Kidney epithelial cell (primary cell): ENCODE measurements around the gene RIPK3. TPM values are rescaled to one million over a fixed set of nuclear protein-coding genes. Genes with fewer than 3 reads are reported as not detected.

Experiments
- DNase-seq: peaks from one replicate; pipeline ENCODE4 v3.0.0-alpha.2; 2010; ENCODE audit warnings: low read depth
- H3K27me3 ChIP-seq: 2 replicates; pipeline ENCODE4 v1.6.0; 2011; ENCODE audit warnings: low read length; ENCODE audit not compliant: control insufficient read depth, insufficient read depth
- H3K36me3 ChIP-seq: 2 replicates; pipeline ENCODE4 v1.5.1; 2011; ENCODE audit warnings: low read length; ENCODE audit not compliant: control insufficient read depth, insufficient read depth
- H3K4me3 ChIP-seq: 2 replicates; pipeline ENCODE4 v1.5.1; 2011; ENCODE audit warnings: low read depth, mild to moderate bottlenecking, control low read depth, low read length
- total RNA-seq: library from RNA; depleted of rRNA; stranded (reverse); fragments of >200 nt; gene quantifications from 2 replicates; pipeline ENCODE4 v1.2.3, GENCODE V29; 2015
- TF ChIP-seq, protein P1 (sequence below): IDR thresholded peaks from 2 replicates; pipeline ENCODE4 v1.5.1; 2011; ENCODE audit warnings: mild to moderate bottlenecking, moderate library complexity, low read length, control low read depth, inconsistent platforms; ENCODE audit not compliant: insufficient read depth, poor library complexity, severe bottlenecking

The RIPK3 gene
- total RNA-seq, 1 donor from 2014 or later = 2.3 TPM

DNA sequence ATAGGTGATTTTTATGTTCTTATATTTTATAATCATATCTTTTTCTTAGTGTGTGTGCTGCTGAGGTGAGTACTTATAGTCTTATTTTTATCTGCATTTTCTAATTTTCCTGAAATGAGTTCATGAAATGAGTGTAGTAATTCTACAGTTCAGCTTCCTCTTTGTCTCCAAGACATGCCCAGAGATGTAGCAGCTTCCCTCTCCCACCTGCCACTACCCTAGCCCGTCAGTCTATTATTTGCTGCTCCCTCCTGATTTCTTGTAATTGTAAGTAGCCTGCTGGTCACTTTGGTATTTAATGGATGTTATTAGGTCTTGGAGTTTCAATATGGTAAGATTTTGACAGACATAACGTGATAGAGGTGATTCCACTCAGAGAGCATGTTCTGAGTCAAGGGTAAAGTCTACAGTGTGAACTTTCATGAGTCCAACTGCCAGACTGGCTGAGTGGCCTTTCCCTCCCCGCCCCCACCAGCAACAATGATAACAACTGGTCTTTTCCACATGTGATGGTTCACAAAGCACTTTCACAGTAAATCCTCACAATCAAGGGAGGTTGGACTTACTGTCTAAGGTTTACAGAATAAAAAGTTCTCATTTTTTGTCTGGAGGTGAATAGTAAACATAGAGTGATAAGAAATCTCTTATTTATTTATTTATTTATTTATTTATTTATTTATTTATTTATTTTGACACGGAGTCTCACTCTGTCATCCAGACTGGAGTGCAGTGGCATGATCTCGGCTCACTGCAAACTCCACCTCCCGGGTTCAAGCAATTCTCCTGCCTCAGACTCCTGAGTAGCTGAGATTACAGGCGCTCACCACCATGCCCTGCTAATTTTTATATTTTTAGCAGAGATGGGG lies 4.2 kb upstream of the RIPK3 start:
- TF ChIP-seq, protein P1, sequence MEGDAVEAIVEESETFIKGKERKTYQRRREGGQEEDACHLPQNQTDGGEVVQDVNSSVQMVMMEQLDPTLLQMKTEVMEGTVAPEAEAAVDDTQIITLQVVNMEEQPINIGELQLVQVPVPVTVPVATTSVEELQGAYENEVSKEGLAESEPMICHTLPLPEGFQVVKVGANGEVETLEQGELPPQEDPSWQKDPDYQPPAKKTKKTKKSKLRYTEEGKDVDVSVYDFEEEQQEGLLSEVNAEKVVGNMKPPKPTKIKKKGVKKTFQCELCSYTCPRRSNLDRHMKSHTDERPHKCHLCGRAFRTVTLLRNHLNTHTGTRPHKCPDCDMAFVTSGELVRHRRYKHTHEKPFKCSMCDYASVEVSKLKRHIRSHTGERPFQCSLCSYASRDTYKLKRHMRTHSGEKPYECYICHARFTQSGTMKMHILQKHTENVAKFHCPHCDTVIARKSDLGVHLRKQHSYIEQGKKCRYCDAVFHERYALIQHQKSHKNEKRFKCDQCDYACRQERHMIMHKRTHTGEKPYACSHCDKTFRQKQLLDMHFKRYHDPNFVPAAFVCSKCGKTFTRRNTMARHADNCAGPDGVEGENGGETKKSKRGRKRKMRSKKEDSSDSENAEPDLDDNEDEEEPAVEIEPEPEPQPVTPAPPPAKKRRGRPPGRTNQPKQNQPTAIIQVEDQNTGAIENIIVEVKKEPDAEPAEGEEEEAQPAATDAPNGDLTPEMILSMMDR = no peak
- Histone ChIP-seq H3K4me3 (no peak overlapping the region), H3K27me3 (peaks cover 20% of the 10 kb centered on the region), H3K36me3 (no peaks in the 10 kb centered on the region)
- no peak for DNase-seq

DNA sequence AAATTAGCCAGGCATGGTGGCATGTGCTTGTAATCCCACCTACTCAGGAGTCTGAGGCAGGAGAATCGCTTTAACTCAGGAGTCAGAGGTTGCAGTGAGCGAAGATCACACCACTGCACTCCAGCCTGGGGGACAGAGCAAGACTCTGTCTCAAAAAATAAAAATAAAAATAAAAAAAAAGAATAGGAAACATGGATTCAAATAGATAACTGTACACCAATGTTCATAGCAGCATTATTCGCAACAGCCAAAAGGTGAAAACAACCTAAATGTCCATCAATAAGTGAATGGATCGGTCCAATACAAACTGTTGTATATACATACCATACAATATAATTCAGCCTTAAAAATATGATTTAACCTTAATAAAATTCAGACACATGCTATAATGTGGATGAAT lies 3.1 kb upstream of the RIPK3 start:
- no peak overlapping the region for H3K4me3 ChIP-seq
- no peak for DNase-seq
- H3K36me3 ChIP-seq = no peaks in the 10 kb centered on the region
- TF ChIP-seq, protein P1 = no peak
- peaks cover 25% of the 10 kb centered on the region for H3K27me3 ChIP-seq

DNA sequence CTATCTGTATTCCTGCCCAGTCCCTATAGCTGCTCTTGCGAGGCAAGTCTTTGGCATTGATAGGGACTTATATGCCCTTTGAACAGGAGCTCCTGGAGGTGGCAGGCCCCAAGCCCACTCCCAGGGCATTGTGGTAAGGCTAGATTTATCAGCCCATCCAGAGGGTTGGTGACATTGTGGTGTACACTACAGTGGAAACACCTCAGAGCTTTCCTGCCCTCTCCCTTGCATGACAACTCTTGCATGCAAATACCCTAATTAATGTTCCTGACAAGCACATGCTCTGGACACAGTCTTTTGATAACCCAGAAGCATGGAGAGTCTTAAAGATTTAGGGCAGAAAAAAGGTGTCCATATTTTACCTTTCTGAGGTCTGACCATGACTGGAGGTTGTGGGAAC lies 815 bp upstream of the RIPK3 start:
- Histone ChIP-seq H3K27me3 (peaks cover 26% of the 10 kb centered on the region), H3K36me3 (no peaks in the 10 kb centered on the region), H3K4me3 (no peak overlapping the region)
- TF ChIP-seq, protein P1 = no peak
- no peak for DNase-seq

DNA sequence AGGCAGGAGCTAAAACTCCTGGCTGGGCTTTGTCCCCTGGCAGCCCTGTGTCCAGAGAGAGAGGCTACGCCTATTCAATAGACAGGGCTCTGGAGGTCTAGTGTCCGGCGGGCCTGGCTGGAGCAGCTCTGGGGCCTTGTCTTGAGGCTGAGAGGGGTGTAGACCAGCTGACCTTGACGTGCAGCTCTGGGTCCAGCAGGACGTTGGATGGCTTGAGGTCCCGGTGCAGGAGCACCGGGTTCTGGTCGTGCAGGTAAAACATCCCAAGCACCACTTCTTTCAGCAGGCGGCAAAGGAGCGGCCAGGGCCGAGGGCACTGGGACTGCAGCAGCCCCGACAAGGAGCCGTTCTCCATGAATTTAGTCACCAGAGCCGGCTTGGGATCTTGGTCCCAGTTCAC lies 948 bp downstream of the RIPK3 start:
- H3K4me3 ChIP-seq = no peak overlapping the region
- no peaks in the 10 kb centered on the region for H3K36me3 ChIP-seq
- TF ChIP-seq, protein P1 = no peak
- no peak for DNase-seq
- H3K27me3 ChIP-seq = peaks cover 41% of the 10 kb centered on the region

DNA sequence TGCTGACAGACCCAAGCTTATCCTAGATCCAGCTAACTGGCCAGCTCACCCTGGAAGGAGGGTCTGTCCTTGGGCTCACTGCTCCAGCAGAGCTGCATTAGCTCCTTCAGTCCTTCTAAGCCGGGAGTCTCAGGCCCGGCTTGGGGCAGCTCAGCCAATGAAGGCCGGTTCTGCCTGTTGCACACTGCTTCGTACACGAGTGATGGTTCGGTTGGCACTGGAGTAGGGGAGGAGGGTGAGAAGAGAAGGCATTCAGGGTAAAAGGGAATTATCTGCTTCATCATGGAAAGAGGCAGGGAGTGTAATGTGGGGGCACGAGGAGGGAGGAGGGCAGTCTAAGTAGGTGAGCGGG lies 2.0 kb downstream of the RIPK3 start:
- H3K4me3 ChIP-seq = no peak overlapping the region
- H3K36me3 ChIP-seq = no peaks in the 10 kb centered on the region
- no peak for DNase-seq
- TF ChIP-seq, protein P1 = no peak
- peaks cover 48% of the 10 kb centered on the region for H3K27me3 ChIP-seq

DNA sequence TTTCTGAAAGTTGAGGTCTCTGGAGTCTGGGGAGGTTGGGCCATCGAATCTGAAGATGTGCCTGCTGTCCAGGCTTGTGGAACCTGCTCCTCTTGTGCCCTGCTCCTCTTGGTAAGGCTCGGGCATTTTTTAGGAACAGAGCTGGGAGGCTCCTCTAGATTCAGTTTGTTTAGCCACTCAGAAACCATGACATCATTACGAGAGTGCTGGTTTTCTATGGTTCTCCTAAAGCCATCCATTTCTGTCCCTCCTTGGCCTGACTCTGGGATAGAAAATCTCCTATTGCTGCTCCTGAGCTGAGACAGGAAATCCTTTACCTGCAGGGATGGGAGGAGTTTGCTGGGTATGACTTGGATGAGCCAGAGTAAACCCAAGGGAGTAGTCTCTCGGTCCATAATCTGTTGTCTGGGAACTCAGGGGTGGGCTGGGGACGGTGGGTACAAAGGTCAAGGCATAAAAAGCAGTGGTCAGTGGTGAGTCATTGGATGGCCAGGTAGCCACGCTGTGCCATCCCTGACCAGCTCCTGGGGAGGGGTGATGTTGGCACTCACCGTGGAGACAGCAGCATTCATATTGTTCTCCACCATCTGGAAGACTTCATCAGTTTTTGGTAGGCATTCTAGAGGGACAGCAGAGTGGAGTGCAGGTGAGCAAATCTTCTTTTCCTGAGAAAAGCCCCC lies 2.5 kb downstream of the RIPK3 start:
- Histone ChIP-seq H3K27me3 (peaks cover 53% of the 10 kb centered on the region), H3K36me3 (no peaks in the 10 kb centered on the region), H3K4me3 (no peak overlapping the region)
- TF ChIP-seq, protein P1 = no peak
- DNase-seq = no peak
